GM18909 (cell line): ENCODE results near the gene TRAK2.
"Not testable (repeated sequence)": the region's sequence is repeated elsewhere in the genome, so short reads cannot be mapped to it uniquely, and the experiment has no call there.

ENCODE experiments used
- ATAC-seq: cut with Tn5 transposase; IDR thresholded peaks from one replicate; pipeline ENCODE4 v1.9.1; 2021; ENCODE audit warnings: mild to moderate bottlenecking; ENCODE audit not compliant: unreplicated experiment, poor library complexity

Gene TRAK2

DNA sequence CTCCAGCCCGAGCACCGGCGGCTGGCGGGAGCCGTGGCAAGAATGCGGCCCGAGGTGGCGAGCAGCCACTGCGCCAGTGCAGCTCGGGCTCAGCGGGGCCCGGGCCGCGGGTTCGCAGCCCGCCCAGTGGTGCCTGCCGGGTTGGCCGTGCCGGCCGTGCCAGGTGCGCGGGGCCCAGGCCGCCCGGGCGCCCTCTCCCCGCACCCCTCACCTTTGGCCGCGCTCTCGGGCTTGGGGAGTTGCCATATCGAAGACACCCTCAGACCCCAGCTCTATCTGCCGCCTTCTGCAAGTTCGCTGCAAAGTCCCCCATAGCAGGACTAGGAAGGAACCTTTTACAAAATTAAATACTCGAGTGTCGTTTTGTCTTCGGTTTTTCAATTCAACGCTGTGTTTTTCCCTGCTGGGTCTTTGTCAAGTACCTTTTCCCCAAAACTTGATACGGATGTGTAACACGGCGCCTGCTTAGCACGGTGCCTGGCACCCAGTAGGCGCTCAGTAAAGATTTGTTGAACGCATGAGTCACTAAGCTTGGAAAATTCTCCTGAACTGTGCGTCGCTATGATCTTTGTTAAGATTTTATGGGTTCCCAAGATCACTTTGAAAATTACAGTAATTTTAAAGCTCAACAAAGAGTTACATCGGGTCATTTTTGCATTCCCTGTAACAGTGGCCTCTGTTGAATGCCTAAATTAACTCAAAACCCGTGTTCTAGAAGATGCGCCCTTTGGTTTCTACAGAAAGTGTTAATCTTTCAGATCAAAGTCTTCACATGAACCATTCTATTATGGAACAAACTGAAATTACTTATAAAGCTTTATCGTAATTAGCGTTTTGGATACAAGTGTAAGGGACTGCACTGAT is 1.0 kb upstream of the TRAK2 start:
- no peak for ATAC-seq

DNA sequence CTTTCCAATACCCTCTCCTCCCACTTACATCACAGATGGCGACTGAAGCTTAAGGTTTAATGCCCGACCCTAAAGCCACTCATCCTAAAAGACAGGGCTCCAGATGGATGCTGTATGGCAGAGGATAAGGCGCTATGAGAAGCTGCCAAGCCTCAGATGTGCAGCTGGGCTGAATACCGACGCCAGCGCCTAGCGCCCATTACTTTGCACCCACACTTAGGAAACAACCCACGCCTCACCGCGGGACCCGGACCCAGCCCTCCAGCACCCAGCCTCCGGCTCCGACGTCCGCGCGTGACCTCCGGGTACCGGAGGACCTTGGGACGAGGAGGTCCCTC is 335 bp downstream of the TRAK2 start:
- ATAC-seq, result peak; percentile 26

DNA sequence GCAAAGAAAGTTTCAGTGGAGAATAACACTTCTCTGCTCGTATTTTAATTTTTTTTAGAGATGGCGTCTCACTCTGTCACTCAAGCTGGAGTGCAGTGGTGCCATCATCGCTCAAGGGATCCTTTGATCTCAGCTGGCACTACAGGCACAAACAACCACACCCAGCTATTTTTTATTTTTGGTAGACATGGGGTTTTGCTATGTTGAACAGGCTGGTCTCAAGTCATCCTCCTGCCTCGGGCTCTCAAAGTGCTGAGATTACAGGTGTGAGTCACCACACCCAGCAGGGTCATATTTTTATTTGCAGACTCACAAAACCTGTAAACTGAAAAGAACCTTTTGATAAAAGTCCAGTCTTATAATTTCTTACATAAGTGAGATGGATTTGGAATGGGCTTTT is 2.6 kb downstream of the TRAK2 start:
- ATAC-seq, result no peak

DNA sequence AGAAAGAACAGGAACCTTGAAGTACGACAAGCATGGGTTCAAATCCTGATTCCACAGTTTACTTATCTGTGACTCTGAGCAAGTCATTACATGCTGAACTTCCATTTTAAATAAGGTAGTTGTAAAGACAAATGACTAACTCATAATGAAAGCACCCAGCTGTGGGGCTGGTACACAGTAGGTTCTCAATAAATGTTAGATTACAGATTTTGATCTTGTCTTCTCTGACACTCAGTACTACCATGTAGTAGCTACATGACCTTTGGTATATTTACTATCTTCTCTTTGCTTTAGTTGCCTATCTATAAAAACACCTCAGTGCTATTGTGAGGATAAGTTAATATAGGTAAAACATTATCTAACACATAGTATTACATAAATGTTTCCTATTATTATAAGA is 3.2 kb downstream of the TRAK2 start:
- ATAC-seq, result no peak

DNA sequence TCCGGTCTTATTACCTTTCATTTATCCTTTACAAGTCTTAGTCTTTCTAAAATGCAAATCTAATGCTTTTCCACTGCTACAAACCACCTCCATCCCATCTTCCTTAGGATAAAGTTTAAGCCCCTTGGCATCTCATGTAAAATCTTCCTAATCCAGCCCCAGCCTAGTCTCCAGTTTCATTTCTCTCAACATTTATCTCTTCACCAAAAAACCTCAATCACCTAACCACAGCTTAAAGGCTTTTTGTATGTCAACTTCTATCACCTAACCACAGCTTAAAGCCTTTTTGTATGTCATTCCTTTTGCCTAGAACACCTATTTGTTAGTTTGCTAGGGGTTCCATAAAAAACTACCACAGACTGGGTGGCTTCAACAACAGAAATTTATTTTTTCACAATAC is 4.2 kb downstream of the TRAK2 start:
- no peak for ATAC-seq

DNA sequence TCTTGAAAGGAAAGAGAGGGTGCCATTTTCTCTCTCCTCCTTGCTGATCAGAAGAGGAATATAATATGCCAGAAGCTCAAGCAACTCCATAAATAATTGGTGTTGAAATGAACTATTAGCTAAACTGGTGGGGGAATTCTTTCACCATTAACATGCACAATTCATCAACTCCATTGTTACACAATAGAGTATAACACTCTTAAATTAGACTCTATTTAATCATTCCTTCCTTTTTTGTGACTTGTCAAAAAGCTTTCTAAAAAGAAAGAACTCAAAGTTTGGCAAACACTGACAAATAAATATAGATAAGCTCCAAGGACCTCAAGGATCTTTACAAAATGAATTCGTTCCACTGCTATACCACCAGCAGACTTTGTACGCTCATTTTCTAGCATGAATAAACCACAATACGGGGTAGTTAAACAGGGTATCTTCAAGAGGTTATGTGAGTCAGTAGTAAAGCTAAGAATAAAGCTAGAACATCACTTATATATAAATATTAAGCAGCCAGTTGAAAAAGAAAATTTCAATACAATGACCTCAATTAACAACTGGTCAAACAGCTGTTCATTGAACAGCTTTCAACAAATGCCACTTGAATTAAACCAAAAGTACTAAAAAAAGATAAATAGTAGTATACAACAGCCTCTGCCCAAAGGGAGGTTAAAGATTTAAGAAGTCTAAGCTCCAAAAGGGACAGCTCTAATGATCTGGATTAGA is 6.4 kb downstream of the TRAK2 start:
- no peak for ATAC-seq

DNA sequence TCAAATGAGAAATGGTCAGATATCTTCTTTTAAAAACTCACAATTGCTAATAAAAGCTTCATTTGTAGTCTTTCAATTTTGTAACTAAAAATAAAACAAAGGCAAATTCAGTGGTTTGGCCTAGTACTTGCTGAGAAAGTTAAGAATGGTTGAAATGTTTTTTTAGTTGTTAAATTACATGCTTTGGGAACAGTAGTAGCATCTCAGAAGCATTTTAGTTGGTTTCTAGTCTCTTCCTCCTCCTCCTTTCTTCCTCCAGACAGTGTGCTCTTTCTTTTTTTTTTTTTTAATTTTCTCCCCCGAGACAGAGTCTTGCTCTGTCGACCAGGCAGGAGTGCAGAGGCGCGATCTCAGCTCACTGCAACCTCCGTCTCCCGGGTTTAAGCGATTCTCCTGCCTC is 9.8 kb downstream of the TRAK2 start:
- ATAC-seq, result no peak

DNA sequence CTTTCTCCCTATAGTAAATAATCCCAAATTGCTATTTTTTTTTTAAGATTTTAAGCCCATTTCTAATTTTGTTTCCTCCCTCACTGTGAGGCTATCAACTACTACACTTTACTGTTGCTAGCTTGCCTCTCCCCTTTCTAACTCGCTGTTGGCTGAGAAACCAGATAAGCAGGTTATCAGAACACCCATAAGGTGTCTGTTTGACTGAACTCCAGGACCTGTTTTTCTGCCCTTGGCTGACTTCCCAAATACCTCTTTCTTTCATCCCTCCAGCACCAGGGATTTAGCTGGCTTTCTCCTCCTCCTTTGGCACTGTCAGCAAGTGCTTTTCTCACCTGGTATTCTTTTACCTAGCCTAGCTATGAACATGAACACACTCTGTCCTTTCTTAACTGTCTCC is 11.1 kb downstream of the TRAK2 start:
- ATAC-seq, result no peak

DNA sequence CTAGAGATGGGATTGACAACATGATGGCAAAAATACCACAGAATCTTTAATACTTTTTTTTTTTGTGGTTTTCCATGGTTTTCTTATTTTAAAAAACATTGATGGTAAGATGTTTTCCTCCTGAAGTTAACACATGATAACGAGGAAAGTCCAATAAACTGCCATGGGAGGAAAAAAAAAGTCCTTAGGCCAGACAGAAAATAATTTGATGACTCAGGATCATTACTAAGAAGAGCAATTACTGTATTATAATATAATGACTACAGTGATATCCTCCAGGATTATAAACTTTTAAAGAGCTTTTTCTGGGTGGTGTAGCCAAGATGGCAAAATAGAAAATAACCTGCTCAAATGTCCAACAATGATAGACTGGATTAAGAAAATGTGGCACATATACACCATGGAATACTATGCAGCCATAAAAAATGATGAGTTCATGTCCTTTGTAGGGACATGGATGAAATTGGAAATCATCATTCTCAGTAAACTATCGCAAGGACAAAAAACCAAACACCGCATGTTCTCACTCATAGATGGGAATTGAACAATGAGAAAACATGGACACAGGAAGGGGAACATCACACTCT is 11.8 kb downstream of the TRAK2 start:
- not testable (repeated sequence) for ATAC-seq

DNA sequence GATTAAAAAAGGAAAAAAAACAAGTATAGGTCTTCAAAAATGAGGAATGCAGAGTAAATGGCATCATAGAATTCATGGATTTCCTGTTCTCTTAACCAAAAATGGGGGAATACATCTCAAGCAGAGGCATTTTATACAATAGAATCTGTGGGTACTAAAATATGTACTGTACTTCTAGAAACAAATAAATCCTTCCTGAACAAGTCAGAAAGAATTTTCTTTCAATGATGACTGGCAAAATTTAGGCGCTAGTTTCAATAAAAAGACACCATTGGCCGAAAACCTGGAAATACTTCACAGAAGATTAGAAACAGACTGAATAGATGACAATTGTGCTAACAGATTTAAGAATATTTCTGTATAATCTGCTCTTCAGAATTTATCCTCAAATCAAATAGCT is 15.1 kb downstream of the TRAK2 start:
- no peak for ATAC-seq

DNA sequence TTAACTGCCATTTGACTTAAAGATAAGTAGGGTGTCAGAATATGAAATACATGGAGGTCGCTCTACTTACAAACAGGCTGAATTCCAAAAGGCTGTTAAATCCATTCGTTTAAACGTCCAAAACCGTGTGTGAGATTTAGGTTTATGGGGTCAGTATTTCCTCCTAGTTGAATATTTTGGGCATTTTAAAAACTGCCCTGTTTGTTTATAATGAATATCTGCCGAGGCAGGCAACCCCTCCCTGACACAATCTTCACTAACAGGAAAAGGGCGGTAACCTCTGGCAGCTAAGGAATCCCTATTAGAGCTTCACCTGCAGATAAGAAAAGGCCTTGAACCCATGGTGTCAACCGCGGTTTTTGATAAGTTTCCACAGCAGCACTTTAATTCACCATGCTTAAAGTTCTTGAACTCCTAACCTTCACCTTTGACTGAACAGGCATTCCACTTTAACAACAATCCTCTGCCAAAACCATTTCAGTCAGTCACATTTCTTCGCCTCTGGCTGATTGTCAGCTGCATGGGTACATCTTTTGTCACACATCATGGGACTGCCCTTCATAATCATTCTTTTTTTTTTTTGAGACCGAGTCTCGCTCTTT is 17.8 kb downstream of the TRAK2 start:
- ATAC-seq, result no peak

DNA sequence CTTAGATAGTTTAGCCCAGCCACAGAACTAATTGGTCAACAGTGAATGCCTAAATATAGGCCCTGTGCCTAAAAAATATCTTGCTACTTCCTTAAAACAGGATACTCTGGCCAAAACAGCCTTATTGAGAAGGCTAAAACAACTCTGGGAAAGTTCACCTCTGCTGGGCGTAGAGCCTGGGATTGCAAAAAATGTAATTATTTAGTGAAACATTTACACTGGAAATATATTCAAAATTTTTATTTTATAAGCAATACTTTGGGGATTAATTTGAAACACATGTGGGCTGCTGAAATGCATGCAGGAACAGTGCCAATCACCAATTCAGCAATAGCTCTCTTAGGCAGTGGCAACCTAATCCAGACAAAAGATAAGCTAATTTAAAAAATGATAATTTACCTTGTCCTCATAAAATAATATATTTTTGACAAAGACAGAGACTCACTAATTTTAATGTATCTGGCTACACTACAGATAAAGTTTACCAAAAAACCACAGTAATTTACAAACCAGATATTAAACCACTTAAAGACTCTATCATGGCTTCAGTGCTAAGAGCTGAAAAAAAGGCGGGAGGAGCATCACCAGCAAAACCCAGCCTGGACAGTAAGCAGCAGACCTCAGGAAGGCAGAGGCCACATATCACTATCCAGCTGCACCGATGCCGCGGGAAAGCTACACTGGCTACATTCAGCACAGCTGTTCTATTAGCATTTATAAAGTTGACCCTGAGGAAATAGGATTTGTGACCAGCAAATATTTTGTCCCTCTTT is 18.5 kb downstream of the TRAK2 start:
- ATAC-seq, result no peak

DNA sequence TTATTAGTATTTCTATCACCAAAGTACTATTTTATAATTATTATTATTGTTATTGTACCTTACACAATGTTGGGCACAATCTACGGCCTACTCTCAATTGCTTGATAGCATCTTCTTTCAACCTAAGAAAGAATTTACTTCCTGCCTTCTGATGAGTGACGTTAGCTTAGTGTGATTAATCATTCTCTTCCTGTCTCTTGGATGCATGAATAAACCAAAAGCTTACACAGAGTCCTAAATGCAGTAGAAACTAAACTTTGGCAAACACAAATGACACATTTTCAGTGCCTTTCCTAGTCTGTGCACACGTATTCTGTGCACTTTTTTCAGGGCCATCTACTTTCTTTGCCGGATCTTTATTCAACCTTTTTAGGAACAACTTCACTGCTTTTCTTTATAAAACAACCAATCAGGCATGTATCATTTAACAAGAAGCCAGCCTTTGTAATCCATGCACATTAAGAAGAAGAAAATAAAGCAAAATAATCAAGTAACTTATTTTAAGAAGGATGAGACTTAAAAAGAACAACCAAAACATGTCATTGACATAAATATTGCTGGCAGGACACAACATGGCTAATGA is 19.1 kb downstream of the TRAK2 start:
- no peak for ATAC-seq

DNA sequence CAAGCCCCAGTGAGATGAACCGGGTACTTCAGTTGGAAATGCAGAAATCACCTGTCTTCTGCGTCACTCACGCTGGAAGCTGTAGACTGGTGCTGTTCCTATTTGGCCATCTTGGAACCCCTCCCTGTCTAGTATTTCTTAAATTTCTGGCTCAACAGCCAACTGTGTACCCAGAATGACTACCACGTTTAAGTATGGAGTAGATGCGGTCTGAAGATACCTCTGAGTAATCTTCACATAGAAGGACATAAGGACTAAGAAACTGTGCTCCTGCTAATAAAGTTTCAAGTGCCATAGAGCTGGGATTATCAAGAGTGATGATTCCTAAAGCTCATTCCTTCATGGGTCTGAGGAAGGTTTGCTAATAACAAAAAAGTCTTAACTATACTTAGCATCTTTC is 20.4 kb downstream of the TRAK2 start:
- no peak for ATAC-seq

DNA sequence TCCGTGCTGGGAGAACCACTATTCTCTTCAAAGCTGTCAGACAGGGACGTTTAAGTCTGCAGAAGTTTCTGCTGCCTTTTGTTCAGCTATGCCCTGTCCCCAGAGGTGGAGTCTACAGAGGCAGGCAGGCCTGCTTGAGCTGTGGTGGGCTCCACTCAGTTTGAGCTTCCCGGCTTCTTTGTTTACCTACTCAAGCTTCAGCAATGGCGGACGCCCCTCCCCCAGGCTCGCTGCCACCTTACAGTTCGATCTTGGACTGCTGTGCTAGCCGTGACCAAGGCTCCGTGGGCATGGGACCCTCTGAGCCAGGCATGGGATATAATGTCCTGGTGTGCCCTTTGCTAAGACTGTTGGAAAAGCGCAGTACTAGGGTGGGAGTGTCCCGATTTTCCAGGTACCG is 20.9 kb downstream of the TRAK2 start:
- ATAC-seq, result not testable (repeated sequence)

DNA sequence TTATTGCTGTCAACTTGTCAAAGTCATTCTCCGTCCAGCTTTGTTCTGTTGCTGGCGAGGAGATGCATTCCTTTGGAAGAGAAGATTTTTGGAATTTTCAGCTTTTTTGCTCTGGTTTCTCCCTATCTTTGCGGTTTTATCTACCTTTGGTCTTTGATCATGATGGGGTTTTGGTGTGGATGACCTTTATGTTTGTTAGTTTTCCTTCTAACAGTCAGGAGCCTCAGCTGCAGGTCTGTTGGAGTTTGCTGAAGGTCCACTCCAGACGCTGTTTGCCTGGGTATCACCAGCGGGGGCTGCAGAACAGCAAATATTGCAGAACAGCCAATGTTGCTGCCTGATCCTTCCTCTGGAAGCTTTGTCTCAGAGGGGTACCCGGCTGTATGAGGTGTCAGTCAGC is 21.4 kb downstream of the TRAK2 start:
- ATAC-seq, result not testable (repeated sequence)

DNA sequence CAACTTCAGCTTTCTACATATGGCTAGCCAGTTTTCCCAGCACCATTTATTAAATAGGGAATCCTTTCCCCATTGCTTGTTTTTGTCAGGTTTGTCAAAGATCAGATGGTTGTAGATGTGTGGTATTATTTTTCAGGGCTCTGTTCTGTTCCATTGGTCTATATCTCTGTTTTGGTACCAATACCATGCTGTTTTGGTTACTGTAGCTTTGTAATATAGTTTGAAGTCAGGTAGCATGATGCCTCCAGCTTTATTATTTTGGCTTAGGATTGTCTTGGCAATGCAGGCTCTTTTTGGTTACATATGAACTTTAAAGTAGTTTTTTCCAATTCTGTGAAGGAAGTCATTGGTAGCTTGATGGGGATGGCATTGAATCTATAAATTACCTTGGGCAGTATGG is 22.9 kb downstream of the TRAK2 start:
- ATAC-seq, result not testable (repeated sequence)

DNA sequence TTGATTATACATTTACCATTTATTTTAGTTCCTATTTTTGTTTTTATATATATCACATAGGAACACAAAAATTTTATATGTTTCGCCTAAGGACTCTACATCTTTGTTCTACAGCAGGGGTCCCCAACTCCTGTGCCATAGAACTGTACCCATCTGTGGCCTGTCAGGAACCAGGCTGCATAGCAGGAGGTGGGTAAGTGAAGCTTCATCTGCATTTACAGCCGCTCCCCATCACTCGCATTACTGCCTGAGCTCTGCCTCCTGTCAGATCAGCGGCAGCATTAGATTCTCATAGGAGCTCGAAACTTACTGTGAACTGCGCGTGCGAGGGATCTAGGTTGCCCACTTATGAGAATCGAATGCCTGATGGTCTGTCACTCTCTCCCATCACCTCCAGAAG is 25.3 kb downstream of the TRAK2 start:
- ATAC-seq, result no peak

DNA sequence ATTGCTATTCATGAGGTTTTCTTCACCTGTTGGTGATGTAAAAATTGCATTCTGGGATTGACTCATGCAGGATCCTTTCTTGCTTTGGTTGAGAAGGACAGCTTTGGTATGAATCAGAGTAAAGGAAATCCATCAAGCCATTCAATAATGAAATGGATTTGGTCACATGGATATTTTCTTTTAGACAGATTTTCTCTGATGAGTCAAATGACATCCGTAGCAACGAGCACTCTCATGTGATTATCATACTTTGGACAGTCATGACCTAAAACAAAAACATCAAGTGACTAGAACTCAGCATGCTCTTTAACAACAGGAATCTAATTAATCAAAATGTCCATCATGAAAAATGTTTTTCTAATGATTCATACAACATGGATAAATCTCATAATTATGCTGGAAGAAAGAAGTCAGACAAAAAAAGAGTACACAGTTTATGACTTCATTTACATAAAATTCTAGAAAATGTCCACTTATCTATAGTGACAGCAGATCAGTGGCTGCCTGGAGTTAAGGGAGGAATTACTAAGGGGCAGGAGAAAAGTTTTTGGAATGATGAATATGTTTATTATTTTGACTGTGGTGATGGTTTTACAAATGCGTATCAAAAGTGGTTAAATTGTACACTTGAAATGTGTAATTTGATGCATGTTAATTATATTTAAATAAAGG is 30.7 kb downstream of the TRAK2 start:
- no peak for ATAC-seq

DNA sequence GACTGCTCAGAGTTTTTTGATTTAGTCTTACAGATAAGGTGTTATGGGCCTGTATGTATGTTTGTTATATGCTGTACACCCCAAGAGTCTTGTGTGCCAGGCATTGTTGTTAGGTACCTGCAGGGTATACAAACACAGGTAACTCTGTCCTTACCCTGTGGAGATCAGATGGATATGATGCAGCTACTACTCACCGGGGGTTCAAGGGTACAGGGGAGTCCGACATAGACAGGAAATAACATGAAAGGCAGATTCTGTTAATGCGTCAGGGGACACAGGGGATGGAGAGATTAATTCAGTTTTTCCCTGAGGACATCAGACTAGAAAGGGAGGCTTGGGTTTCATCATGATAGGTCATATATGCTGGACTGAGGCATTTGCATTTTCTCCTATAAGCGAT is 31.3 kb downstream of the TRAK2 start:
- no peak for ATAC-seq
